ENCODE results near the gene EPC1. TPM values are rescaled to one million over a fixed set of nuclear protein-coding genes. Genes with fewer than 3 reads are reported as not detected.

EPC1 gene
- total RNA-seq, 1 experiment from 2014 or later: 36.6 TPM

DNA sequence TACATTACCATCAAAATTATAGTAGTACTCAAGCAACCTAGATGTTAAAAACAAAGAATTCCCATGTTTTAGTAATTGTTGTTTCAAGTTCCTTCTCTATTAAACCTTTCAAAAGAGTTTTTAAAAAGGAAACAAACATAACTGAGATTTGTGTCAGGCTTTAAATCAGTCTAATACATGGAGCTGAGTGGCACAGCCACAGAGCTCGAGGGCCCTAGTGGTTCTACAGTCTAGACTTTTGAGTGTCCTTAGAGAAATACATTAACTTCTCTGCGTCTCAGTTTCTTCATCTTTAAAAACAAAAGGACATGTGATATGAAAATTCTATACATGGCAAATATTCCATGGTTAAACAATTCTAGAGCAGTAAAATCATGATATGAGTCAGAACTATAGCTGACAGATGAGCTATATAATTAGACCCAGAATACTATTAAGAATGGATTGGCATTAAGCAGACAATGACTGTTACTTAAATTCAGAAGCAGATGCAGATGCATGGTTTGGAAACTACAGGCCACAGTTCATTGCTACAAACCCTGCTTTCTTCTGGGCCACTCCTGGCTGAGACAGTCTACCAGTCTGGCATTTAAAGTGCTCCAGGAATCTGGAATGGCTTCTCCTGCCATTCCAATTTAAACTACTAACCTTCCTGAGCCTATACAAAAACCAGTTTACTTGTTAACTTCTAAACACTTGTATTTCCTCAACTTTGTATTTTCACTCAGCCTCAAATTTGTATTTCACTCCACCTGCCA, 77.4 kb downstream of the EPC1 start:
- no peak for DNase-seq
- ChIA-PET CTCF (interaction anchor here (0.6 kb wide), 1 partner anchor 14 kb away, joined by 3 read pairs; no protein-coding TSS in a partner anchor), POLR2A (no interaction called here)
- no TSS peak for BruUV-seq (replicated peaks)
- TF ChIP-seq, protein P1, sequence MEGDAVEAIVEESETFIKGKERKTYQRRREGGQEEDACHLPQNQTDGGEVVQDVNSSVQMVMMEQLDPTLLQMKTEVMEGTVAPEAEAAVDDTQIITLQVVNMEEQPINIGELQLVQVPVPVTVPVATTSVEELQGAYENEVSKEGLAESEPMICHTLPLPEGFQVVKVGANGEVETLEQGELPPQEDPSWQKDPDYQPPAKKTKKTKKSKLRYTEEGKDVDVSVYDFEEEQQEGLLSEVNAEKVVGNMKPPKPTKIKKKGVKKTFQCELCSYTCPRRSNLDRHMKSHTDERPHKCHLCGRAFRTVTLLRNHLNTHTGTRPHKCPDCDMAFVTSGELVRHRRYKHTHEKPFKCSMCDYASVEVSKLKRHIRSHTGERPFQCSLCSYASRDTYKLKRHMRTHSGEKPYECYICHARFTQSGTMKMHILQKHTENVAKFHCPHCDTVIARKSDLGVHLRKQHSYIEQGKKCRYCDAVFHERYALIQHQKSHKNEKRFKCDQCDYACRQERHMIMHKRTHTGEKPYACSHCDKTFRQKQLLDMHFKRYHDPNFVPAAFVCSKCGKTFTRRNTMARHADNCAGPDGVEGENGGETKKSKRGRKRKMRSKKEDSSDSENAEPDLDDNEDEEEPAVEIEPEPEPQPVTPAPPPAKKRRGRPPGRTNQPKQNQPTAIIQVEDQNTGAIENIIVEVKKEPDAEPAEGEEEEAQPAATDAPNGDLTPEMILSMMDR (IDR thresholded peaks at IDR 0.05; ENCODE audit: insufficient read depth in 1 of 2, low read depth in 1 of 2, low read length in 1 of 2, severe bottlenecking in 1 of 2, unreplicated experiment in 1 of 2): no peak
- Mint-ChIP-seq H3K27me3 (ENCODE audit: insufficient read depth, unreplicated experiment) (no peaks in the 10 kb centered on the region), H3K27ac (ENCODE audit: unreplicated experiment) (no peak overlapping the region), H3K9me3 (ENCODE audit: unreplicated experiment) (no peaks in the 10 kb centered on the region), H3K4me1 (ENCODE audit: low read depth, unreplicated experiment) (no peaks in the 10 kb centered on the region), H3K36me3 (ENCODE audit: insufficient read depth, unreplicated experiment) (peaks cover 71% of the 10 kb centered on the region), H3K4me3 (ENCODE audit: unreplicated experiment) (no peak overlapping the region)
- Histone ChIP-seq H3K9me3 (no peaks in the 10 kb centered on the region), H3K4me1 (no peaks in the 10 kb centered on the region), H3K36me3 (ENCODE audit: control insufficient read depth, insufficient read depth, low read length) (peaks cover 4% of the 10 kb centered on the region), H3K27me3 (replicated peaks; ENCODE audit: control insufficient read depth, insufficient read depth, low read length) (no peaks in the 10 kb centered on the region), H3K4me3 (ENCODE audit: low read depth, low read length) (no peak overlapping the region)
- intact Hi-C loops (cut with micrococcal nuclease; ENCODE audit: unreplicated experiment): no loop called here

DNA sequence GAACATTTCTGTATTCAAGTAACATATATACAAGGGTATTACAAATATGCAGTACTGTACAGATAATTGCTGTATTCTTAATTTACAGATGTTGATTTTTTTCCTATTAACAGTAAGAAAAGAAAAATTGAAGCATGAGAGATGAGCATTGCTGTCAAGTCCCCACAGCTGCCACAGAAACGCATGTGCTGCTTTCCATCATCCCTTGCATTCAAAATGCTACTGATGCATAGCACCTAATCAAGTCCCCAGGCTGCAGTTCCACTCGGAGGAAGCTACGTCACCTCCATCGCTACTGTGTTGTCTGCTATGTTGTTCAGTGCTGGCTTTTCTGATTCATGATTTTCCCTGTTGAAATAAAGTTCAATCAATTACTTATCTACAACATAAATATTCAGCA, 78.2 kb downstream of the EPC1 start:
- intact Hi-C loops (cut with micrococcal nuclease; ENCODE audit: unreplicated experiment): no loop called here
- Histone ChIP-seq H3K27me3 (replicated peaks; ENCODE audit: control insufficient read depth, insufficient read depth, low read length) (no peaks in the 10 kb centered on the region), H3K9me3 (no peaks in the 10 kb centered on the region), H3K4me1 (no peaks in the 10 kb centered on the region), H3K4me3 (ENCODE audit: low read depth, low read length) (no peak overlapping the region), H3K36me3 (ENCODE audit: control insufficient read depth, insufficient read depth, low read length) (peaks cover 4% of the 10 kb centered on the region)
- CTCF ChIA-PET: no interaction called here
- TF ChIP-seq, protein P1 (IDR thresholded peaks at IDR 0.05; ENCODE audit: insufficient read depth in 1 of 2, low read depth in 1 of 2, low read length in 1 of 2, severe bottlenecking in 1 of 2, unreplicated experiment in 1 of 2): no peak
- no peak overlapping the region for H3K4me3 Mint-ChIP-seq (ENCODE audit: unreplicated experiment)
- POLR2A ChIA-PET: no interaction called here
- H3K27me3 Mint-ChIP-seq (ENCODE audit: insufficient read depth, unreplicated experiment): no peaks in the 10 kb centered on the region
- no peaks in the 10 kb centered on the region for H3K9me3 Mint-ChIP-seq (ENCODE audit: unreplicated experiment)
- DNase-seq: no peak
- BruUV-seq (replicated peaks): no TSS peak
- H3K36me3 Mint-ChIP-seq (ENCODE audit: insufficient read depth, unreplicated experiment): peaks cover 69% of the 10 kb centered on the region
- peaks cover under 1% of the 10 kb centered on the region for H3K4me1 Mint-ChIP-seq (ENCODE audit: low read depth, unreplicated experiment)
- no peak overlapping the region for H3K27ac Mint-ChIP-seq (ENCODE audit: unreplicated experiment)

DNA sequence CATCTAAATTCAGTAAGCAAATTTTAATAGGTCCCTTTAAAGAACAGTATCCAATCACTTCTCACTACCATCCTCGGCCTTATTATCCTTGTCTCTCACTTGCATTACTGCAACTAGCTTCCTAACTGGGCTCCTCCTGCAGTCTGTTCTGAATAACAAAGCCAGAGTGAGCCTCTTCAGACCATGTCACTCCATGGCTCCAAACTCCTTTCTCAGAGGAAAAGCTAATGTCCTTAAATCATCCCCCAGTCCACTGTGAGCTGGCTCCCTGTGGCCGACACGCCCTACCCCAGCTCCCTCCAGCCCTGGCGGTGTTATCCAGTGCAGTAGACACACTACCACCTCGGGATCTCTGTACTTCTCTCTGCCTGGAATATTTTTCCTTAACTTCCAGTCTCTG, 80.0 kb downstream of the EPC1 start:
- peaks cover 1% of the 10 kb centered on the region for H3K36me3 ChIP-seq (ENCODE audit: control insufficient read depth, insufficient read depth, low read length)
- DNase-seq: no peak
- Mint-ChIP-seq H3K27ac (ENCODE audit: unreplicated experiment) (no peak overlapping the region), H3K4me3 (ENCODE audit: unreplicated experiment) (no peak overlapping the region), H3K4me1 (ENCODE audit: low read depth, unreplicated experiment) (peaks cover 7% of the 10 kb centered on the region), H3K36me3 (ENCODE audit: insufficient read depth, unreplicated experiment) (peaks cover 64% of the 10 kb centered on the region), H3K27me3 (ENCODE audit: insufficient read depth, unreplicated experiment) (no peaks in the 10 kb centered on the region), H3K9me3 (ENCODE audit: unreplicated experiment) (no peaks in the 10 kb centered on the region)
- intact Hi-C loops (cut with micrococcal nuclease; ENCODE audit: unreplicated experiment): no loop called here
- TF ChIP-seq, protein P1 (IDR thresholded peaks at IDR 0.05; ENCODE audit: insufficient read depth in 1 of 2, low read depth in 1 of 2, low read length in 1 of 2, severe bottlenecking in 1 of 2, unreplicated experiment in 1 of 2): no peak
- BruUV-seq (replicated peaks): no TSS peak
- CTCF ChIA-PET: no interaction called here
- no peaks in the 10 kb centered on the region for H3K9me3 ChIP-seq
- POLR2A ChIA-PET: interaction anchor here (0.5 kb wide), 1 partner anchor 11 kb away, joined by 4 read pairs; no protein-coding TSS in a partner anchor
- H3K4me3 ChIP-seq (ENCODE audit: low read depth, low read length): no peak overlapping the region
- no peaks in the 10 kb centered on the region for H3K27me3 ChIP-seq (replicated peaks; ENCODE audit: control insufficient read depth, insufficient read depth, low read length)
- H3K4me1 ChIP-seq: no peaks in the 10 kb centered on the region
